Stimulated activated naive CD8-positive, alpha-beta T cell treated with anti-CD3 and anti-CD28 coated beads, Interleukin-15, Interleukin-2, amounts not matched to agents 100 ng/mL and 50 ng/mL, for 24 hours (primary cell): ENCODE data around the gene DPRX.
"Not testable (repeated sequence)": the region's sequence is repeated elsewhere in the genome, so short reads cannot be mapped to it uniquely, and the experiment has no call there.

Source experiments
- H3K27ac Mint-ChIP-seq: one replicate; pipeline ENCODE4 v1.8.0; 2021; ENCODE audit warnings: mild to moderate bottlenecking, mixed read lengths
- H3K27me3 Mint-ChIP-seq: one replicate; pipeline ENCODE4 v1.8.0; 2021; ENCODE audit warnings: mixed read lengths
- H3K36me3 Mint-ChIP-seq: one replicate; pipeline ENCODE4 v1.8.0; 2021; ENCODE audit warnings: low read depth, mixed read lengths
- H3K4me1 Mint-ChIP-seq: one replicate; pipeline ENCODE4 v1.8.0; 2021; ENCODE audit warnings: low read depth, mixed read lengths
- H3K4me3 Mint-ChIP-seq: one replicate; pipeline ENCODE4 v1.8.0; 2021; ENCODE audit warnings: mild to moderate bottlenecking, mixed read lengths
- H3K9me3 Mint-ChIP-seq: one replicate; pipeline ENCODE4 v1.8.0; 2021; ENCODE audit warnings: mixed read lengths

DPRX gene

DNA sequence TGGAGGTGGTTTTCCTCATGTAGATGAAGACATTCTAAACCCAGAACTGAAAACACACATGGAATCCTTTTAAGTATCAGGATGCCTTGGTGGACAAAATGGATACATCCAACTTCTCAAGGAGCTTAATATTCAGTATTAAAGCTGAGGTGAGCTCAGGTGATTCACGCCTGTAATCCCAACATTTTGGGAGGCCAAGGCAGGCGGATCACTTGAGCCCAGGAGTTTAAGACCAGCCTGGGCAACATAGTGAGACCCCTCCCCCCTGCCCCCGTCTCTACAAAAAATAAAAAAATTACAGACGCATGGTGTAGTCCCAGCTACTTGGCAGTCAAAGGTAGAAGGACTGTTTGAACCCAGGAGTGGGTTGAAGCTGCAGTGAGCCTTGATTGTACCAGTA, 28.8 kb downstream of the DPRX start:
- no peaks in the 10 kb centered on the region for H3K4me1 Mint-ChIP-seq
- H3K27ac Mint-ChIP-seq: no peak overlapping the region
- H3K9me3 Mint-ChIP-seq: peaks cover 38% of the 10 kb centered on the region
- H3K36me3 Mint-ChIP-seq: peaks cover 6% of the 10 kb centered on the region
- no peaks in the 10 kb centered on the region for H3K27me3 Mint-ChIP-seq
- no peak overlapping the region for H3K4me3 Mint-ChIP-seq

DNA sequence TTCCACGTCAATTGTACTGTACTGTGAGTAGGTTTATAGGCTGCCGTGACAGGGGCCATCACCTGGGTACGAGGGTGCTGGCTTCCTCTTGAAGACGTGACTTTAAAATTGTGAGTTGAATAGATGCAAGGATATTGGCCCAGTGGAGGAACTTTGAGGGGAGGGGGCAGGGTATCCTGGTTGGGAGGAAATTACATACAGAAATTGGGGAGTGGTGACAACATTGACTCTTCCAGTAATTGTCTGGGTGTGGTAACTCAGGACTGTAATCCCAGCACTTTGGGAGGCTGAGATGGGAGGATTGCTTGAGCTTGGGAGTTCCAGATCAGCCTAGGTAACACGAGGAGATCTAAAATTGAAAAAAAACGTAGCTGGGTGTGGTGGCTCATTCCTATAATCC, 30.4 kb downstream of the DPRX start:
- no peak overlapping the region for H3K4me3 Mint-ChIP-seq
- peaks cover 37% of the 10 kb centered on the region for H3K9me3 Mint-ChIP-seq
- no peak overlapping the region for H3K27ac Mint-ChIP-seq
- no peaks in the 10 kb centered on the region for H3K27me3 Mint-ChIP-seq
- H3K4me1 Mint-ChIP-seq: no peaks in the 10 kb centered on the region
- H3K36me3 Mint-ChIP-seq: peaks cover 6% of the 10 kb centered on the region

DNA sequence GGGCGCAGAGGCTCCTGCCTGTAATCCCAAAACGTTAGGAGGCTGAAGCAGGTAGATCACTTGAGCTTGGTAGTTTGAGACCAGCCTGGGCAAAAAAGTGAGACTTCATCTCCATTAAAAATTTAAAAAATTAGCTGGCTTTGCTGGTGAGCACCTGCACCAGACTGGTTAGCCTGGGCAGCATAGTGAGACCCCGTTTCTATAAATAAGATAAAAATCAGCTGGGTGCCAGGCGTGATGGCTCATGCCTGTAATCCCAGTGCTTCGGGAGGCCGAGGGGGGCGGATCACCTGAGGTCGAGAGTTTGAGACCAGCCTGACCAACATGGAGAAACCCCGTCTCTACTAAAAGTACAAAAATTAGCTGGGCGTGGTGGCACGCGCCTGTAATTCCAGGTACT, 32.4 kb downstream of the DPRX start:
- Mint-ChIP-seq H3K27ac (no peak overlapping the region), H3K4me3 (no peak overlapping the region)

DNA sequence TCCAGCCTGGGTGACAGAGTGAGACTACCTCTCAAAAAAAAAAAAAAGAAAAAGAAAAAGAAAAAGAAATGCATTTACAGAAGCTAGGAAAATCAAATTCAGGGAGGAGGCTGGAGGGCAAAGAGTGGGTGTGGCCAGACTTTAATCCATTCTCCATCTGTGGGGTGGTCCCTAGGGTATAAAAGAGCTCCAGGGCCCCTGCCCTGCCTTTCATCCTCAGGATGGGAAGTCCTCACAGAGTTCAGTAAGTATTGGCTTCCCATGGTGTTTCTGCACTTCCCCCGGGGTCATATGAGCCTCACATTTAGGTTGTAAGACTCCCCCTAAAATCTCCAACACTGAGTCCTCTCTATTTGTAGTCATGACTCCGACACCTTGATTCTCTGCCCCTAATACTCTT, 33.0 kb downstream of the DPRX start:
- Mint-ChIP-seq H3K27ac (no peak overlapping the region), H3K4me1 (no peaks in the 10 kb centered on the region), H3K4me3 (no peak overlapping the region), H3K36me3 (peaks cover 6% of the 10 kb centered on the region), H3K27me3 (no peaks in the 10 kb centered on the region), H3K9me3 (peaks cover 20% of the 10 kb centered on the region)

More for the DNA sequence above, 32.4 kb downstream of the DPRX start:
- Mint-ChIP-seq H3K4me1 (no peaks in the 10 kb centered on the region), H3K27me3 (no peaks in the 10 kb centered on the region), H3K36me3 (peaks cover 6% of the 10 kb centered on the region), H3K9me3 (peaks cover 23% of the 10 kb centered on the region)

DNA sequence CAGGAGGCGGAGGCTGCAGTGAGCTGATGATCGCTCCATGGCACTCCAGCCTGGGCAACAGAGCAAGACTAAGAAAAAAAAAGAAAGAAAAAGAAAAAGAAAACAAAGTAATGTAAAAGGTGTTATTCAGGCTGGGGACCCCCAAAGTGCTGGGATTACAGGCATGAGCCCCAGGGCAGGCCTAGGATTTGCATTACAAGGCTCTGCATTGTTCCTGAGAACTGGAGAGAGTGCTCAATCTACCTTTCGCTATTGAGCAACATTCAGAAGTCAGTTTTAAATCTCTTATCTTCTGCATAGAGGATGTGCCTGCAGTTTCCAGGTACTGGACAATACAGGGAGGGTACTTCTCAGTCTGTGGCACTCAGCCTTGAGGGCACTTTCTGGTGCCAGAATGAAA, 34.5 kb downstream of the DPRX start:
- not testable (repeated sequence) for H3K4me3 Mint-ChIP-seq, H3K27ac Mint-ChIP-seq, H3K36me3 Mint-ChIP-seq, H3K27me3 Mint-ChIP-seq, H3K4me1 Mint-ChIP-seq
- peaks cover 16% of the 10 kb centered on the region for H3K9me3 Mint-ChIP-seq

DNA sequence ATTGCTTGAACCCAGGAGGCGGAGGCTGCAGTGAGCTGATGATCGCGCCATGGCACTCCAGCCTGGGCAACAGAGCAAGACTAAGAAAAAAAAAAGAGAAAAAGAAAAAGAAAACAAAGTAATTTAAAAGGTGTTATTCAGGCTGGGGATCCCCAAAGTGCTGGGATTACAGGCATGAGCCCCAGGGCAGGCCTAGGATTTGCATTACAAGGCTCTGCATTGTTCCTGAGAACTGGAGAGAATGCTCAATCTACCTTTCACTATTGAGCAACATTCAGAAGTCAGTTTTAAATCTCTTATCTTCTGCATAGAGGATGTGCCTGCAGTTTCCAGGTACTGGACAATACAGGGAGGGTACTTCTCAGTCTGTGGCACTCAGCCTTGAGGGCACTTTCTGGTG, 37.0 kb downstream of the DPRX start:
- not testable (repeated sequence) for H3K27ac Mint-ChIP-seq, H3K9me3 Mint-ChIP-seq, H3K27me3 Mint-ChIP-seq, H3K4me3 Mint-ChIP-seq, H3K4me1 Mint-ChIP-seq, H3K36me3 Mint-ChIP-seq

DNA sequence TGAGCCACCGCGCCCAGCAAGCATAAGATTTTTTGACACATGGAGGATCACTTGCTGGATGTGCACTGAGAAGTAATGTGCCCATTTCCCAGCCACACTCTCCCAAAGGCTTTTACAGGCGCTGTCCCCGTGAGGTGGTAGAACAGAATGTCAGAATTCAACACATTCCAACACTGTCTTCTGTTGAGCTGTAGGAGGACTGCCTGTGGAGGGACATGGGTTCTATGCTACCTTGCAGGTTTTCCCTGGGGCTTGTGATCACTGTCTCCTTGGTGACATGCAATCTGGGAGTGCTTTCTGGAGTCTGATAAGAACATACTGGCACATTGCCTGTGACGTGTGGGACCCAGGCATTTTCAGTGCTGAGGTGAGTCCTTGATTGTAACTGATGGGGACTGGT, 38.5 kb downstream of the DPRX start:
- Mint-ChIP-seq H3K27ac (no peak overlapping the region), H3K4me1 (no peaks in the 10 kb centered on the region), H3K27me3 (no peaks in the 10 kb centered on the region)

DNA sequence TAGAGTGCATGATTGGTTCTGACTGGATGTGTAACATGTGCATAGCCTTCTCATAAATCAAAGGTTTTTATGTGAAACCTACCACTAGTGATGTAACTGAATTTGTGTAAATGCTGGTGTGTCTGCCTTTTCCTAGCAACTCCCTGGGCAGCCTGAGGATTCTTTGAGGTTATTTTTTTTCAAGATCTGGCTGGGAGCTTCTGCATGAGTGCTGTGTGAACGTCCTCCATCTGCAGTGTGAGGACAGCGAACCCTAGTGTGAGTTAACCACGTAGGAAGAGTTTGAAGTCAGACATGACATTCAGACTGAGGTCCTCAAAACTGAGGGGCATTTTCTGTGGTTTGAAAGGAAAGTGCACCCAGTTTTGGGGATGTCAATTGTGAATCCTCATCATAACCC, 39.9 kb downstream of the DPRX start:
- Mint-ChIP-seq H3K4me3 (no peak overlapping the region), H3K9me3 (peaks cover 8% of the 10 kb centered on the region), H3K27ac (no peak overlapping the region), H3K36me3 (no peaks in the 10 kb centered on the region), H3K27me3 (no peaks in the 10 kb centered on the region), H3K4me1 (no peaks in the 10 kb centered on the region)

More for the DNA sequence above, 38.5 kb downstream of the DPRX start:
- H3K36me3 Mint-ChIP-seq: no peaks in the 10 kb centered on the region
- no peak overlapping the region for H3K4me3 Mint-ChIP-seq
- peaks cover 8% of the 10 kb centered on the region for H3K9me3 Mint-ChIP-seq
